Astrocyte (in vitro differentiated cells and primary cell): ENCODE data around the gene CNTNAP2.

Experiments
- EZH2 ChIP-seq: IDR thresholded peaks from 2 replicates; pipeline ENCODE4 v1.6.1; 2012; ENCODE audit warnings: mild to moderate bottlenecking, low read length, inconsistent platforms; ENCODE audit not compliant: insufficient read depth
- TF ChIP-seq, protein P1 (sequence below): IDR thresholded peaks from 2 replicates; pipeline ENCODE4 v1.5.1; 2011; ENCODE audit warnings: low read depth, mild to moderate bottlenecking, inconsistent platforms, low read length, moderate library complexity; ENCODE audit not compliant: insufficient read depth

DNA sequence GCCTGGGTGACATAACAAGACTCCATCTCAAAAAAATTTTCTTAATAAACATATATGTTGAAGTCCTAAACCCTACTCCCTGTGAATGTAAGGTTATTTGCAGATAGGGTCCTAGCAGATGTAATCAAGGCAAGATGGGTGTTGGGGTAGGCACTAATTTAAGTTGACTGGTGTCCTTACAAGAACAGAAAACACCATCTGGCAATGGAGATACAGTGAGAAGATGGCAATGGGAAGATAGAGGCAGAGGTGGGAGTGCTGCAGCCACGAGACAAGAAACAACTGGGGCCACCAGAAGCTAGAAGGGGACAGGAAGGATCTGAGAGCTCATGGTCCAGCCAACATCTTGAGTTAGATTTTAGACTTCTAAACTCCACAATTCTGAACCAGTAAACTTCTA, 606.4 kb downstream of the CNTNAP2 start:
- TF ChIP-seq, protein P1, sequence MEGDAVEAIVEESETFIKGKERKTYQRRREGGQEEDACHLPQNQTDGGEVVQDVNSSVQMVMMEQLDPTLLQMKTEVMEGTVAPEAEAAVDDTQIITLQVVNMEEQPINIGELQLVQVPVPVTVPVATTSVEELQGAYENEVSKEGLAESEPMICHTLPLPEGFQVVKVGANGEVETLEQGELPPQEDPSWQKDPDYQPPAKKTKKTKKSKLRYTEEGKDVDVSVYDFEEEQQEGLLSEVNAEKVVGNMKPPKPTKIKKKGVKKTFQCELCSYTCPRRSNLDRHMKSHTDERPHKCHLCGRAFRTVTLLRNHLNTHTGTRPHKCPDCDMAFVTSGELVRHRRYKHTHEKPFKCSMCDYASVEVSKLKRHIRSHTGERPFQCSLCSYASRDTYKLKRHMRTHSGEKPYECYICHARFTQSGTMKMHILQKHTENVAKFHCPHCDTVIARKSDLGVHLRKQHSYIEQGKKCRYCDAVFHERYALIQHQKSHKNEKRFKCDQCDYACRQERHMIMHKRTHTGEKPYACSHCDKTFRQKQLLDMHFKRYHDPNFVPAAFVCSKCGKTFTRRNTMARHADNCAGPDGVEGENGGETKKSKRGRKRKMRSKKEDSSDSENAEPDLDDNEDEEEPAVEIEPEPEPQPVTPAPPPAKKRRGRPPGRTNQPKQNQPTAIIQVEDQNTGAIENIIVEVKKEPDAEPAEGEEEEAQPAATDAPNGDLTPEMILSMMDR = no peak
- TF ChIP-seq EZH2 = no peak
